ENCODE measurements around the gene HS1BP3. TPM values are rescaled to one million over a fixed set of nuclear protein-coding genes. Genes with fewer than 3 reads are reported as not detected.

HS1BP3 gene
- total RNA-seq, 1 donor: 25.9 TPM

DNA sequence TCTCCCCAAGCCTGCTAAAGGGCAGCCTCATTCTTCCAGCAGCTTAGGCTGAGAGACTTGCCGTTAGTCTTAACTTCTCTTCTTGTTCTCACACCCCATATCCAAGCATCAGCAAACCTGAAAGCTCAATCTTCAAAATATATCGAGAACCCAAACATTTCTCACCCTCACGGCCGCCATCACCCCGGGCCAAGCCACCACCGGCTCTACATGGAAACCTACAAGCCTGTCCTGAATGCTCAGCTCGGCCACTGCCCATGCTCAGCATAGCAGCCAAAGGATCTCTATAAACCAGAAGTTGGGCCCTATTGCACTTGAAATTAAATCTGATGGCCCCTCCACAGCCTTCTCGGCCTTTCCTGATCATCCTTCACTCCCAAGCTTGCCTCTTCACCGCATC lies 2.1 kb downstream of the HS1BP3 start:
- H3K4me3 ChIP-seq (ENCODE audit: low read depth, low read length): no peak overlapping the region
- TF ChIP-seq, protein P1, sequence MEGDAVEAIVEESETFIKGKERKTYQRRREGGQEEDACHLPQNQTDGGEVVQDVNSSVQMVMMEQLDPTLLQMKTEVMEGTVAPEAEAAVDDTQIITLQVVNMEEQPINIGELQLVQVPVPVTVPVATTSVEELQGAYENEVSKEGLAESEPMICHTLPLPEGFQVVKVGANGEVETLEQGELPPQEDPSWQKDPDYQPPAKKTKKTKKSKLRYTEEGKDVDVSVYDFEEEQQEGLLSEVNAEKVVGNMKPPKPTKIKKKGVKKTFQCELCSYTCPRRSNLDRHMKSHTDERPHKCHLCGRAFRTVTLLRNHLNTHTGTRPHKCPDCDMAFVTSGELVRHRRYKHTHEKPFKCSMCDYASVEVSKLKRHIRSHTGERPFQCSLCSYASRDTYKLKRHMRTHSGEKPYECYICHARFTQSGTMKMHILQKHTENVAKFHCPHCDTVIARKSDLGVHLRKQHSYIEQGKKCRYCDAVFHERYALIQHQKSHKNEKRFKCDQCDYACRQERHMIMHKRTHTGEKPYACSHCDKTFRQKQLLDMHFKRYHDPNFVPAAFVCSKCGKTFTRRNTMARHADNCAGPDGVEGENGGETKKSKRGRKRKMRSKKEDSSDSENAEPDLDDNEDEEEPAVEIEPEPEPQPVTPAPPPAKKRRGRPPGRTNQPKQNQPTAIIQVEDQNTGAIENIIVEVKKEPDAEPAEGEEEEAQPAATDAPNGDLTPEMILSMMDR (IDR thresholded peaks at IDR 0.05; ENCODE audit: insufficient read depth, low read depth, low read length): no peak
- no peak for DNase-seq (ENCODE audit: low read depth)

DNA sequence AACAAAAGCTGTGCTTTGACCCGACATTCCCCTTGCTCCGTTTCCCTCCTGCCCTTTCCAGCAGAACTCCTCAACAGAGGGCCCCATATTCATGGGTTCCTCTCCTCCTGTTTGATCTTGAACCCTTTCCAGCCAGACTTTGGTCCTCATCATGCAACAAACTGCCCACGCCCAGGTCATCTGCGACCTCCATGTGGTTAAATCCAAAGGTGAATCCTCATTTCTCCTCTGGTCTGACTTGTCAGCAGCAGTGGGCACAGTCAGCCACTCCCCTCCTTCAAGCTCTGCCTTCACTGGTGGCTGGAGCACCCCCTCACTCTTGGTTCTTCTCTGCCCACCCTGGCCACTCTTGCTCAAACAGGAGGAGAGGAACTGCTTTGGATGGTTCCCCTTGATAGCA lies 2.7 kb downstream of the HS1BP3 start:
- DNase-seq (ENCODE audit: low read depth): no peak
- no peak overlapping the region for H3K4me3 ChIP-seq (ENCODE audit: low read depth, low read length)
- TF ChIP-seq, protein P1 (IDR thresholded peaks at IDR 0.05; ENCODE audit: insufficient read depth, low read depth, low read length): no peak

DNA sequence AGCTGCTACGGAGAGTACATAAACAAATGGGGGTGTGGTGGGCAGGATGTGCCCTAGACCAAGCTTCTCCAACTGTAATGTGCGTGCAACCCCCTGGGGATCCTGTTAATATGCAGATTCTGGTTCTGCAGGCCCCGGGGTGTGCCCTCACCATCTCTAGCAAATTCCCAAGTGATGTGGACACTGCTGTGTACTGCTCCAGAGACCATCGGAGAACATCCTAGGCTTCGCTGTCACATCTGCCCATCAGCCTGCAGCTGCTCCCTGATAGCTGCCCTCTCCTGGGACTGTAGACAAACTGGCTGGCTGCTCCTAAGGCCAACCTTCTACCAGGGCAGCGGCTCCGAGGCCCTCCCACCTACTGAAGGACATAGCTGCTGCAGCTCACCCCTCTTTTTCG lies 3.2 kb downstream of the HS1BP3 start:
- TF ChIP-seq, protein P1 (IDR thresholded peaks at IDR 0.05; ENCODE audit: insufficient read depth, low read depth, low read length): no peak
- peak; percentile 29 for DNase-seq (ENCODE audit: low read depth)
- no peak overlapping the region for H3K4me3 ChIP-seq (ENCODE audit: low read depth, low read length)

DNA sequence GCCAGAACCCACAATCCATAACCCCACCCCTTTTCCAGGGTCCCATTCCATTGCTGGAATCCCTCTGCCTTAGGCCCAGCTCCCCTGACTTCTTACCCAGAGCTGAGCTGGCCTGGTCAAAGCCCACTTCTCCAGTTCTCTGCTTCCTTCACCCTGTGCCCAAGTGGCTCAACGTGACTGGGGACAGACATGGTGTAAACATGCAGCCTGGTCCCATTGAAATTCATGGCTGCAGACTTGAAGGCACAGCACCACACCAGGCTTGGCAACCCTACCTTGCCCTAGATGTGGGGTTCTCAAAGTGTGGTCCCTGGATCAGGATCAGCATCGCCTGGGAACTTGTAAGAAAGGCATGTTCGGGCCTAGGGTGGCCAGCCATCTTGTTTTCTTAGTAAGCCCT lies 3.7 kb downstream of the HS1BP3 start:
- DNase-seq (ENCODE audit: low read depth): no peak
- TF ChIP-seq, protein P1 (IDR thresholded peaks at IDR 0.05; ENCODE audit: insufficient read depth, low read depth, low read length): no peak
- H3K4me3 ChIP-seq (ENCODE audit: low read depth, low read length): no peak overlapping the region

DNA sequence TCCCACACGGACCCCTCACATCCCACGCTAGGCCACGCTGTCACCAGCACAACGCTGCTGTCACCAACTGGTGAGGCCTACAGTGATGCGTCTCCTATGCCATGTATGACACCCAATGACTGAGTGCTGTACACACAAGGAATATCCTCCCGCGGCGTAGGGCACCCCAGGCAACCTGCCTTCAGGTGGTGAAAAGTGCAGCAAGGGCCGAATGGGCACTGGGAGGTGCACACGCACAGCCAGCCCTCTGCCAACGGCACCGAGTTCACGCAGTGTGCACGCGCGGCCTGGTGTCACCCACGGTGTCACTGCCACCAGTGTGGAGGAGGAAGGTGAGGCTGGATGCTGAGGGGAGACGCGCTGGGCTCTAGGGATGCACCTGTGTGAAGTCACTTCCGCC lies 4.5 kb downstream of the HS1BP3 start:
- TF ChIP-seq, protein P1 (IDR thresholded peaks at IDR 0.05; ENCODE audit: insufficient read depth, low read depth, low read length): no peak
- no peak for DNase-seq (ENCODE audit: low read depth)
- no peak overlapping the region for H3K4me3 ChIP-seq (ENCODE audit: low read depth, low read length)

DNA sequence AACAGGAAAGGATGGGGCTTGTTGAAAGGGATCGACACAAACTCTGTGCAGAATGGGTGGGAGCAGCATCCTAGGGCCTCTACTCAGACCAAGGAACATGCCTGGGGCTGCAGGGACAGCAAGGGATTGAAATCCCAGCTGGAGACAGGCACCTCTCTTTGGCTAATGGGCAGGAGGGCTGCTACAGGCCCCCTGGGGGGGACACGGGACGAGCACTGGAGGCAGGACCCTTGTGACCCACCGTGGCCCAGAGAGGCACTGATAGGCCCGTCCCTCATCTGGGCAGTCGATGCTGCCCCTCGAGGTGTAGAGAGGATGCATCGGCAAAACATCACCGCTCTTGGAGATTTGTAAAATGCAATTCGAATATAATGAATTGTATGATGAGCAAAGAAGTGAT lies 5.1 kb downstream of the HS1BP3 start:
- TF ChIP-seq, protein P1 (IDR thresholded peaks at IDR 0.05; ENCODE audit: insufficient read depth, low read depth, low read length): no peak
- no peak overlapping the region for H3K4me3 ChIP-seq (ENCODE audit: low read depth, low read length)
- DNase-seq (ENCODE audit: low read depth): no peak

DNA sequence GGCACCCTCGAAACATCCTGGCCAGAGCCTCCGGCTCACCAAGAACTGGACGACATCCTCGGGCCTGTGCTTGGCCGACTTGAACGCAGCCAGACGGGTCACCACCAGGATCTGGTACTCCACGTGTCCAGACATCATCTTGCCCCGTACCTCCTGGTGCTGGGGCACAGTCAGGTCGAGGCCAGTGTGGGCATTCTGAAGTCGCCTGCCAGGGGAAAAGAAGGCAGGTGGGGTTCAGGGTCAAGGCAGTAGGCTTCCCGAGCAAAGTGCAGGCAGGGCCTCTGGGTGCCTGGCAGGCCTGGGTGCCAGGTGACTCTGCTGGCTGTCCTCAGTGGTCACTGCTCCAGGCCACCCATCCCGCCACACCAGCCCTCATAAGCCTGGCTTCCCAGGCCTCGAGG lies 5.6 kb downstream of the HS1BP3 start:
- H3K4me3 ChIP-seq (ENCODE audit: low read depth, low read length): no peak overlapping the region
- DNase-seq (ENCODE audit: low read depth): no peak
- TF ChIP-seq, protein P1 (IDR thresholded peaks at IDR 0.05; ENCODE audit: insufficient read depth, low read depth, low read length): no peak
